WTC11 (cell line): Measurements from ENCODE around the gene CXCR5. TPM values are rescaled to one million over a fixed set of nuclear protein-coding genes. Genes with fewer than 3 reads are reported as not detected.

Experiments used
- ATAC-seq: fragments of 200-7000 bp; cut with Tn5 transposase; 2 replicates; pipeline ENCODE4 v1.10.0; 2021; ENCODE audit warnings: mild to moderate bottlenecking, moderate library complexity
- CTCF ChIA-PET: fragments of 300-600 bp; sonication (Branson Sonifier 250); formaldehyde crosslinking; loops from one replicate; lab custom pipeline; 2021; ENCODE audit warnings: antibody characterized with exemption; lab: Charles Lee
- POLR2A ChIA-PET: fragments of 350-600 bp; sonication (Branson Sonifier 250); formaldehyde crosslinking; loops from one replicate; lab custom pipeline; 2021; ENCODE audit warnings: antibody characterized with exemption; lab: Charles Lee
- DNase-seq: peaks from one replicate; pipeline ENCODE4 v3.0.0; 2021; ENCODE audit warnings: low spot score
- H3K27ac Mint-ChIP-seq: 2 replicates; pipeline ENCODE4 v1.8.0; 2021; ENCODE audit warnings: mixed read lengths
- H3K27me3 Mint-ChIP-seq: 2 replicates; pipeline ENCODE4 v1.8.0; 2021; ENCODE audit warnings: low read depth, mild to moderate bottlenecking, moderate library complexity, mixed read lengths
- H3K36me3 Mint-ChIP-seq: 2 replicates; pipeline ENCODE4 v1.8.0; 2021; ENCODE audit warnings: mixed read lengths
- H3K4me1 Mint-ChIP-seq: 2 replicates; pipeline ENCODE4 v1.8.0; 2022; ENCODE audit warnings: mixed read lengths
- H3K4me3 Mint-ChIP-seq: 2 replicates; pipeline ENCODE4 v1.8.0; 2021; ENCODE audit warnings: mild to moderate bottlenecking, moderate library complexity, mixed read lengths
- H3K9me3 Mint-ChIP-seq: 2 replicates; pipeline ENCODE4 v1.8.0; 2021; ENCODE audit warnings: mixed read lengths
- ARID4B ChIP-seq: sonication (generic); formaldehyde crosslinking; IDR thresholded peaks from 2 replicates; pipeline ENCODE4 v1.8.0; 2023; ENCODE audit warnings: missing genetic modification reagents, mild to moderate bottlenecking, borderline replicate concordance
- E2F1 ChIP-seq: sonication (generic); formaldehyde crosslinking; IDR thresholded peaks from 2 replicates; pipeline ENCODE4 v1.8.0; 2022; ENCODE audit warnings: mild to moderate bottlenecking, missing genetic modification reagents
- ETV6 ChIP-seq: sonication (generic); formaldehyde crosslinking; IDR thresholded peaks from 2 replicates; pipeline ENCODE4 v1.8.1; 2022; ENCODE audit warnings: mild to moderate bottlenecking, missing genetic modification reagents
- TCF7 ChIP-seq: sonication (generic); formaldehyde crosslinking; IDR thresholded peaks from 2 replicates; pipeline ENCODE4 v1.8.0; 2022; ENCODE audit warnings: mild to moderate bottlenecking, low read depth, missing genetic modification reagents, moderate library complexity
- ZNF121 ChIP-seq: sonication (generic); formaldehyde crosslinking; IDR thresholded peaks from 2 replicates; pipeline ENCODE4 v1.8.0; 2023; ENCODE audit warnings: missing genetic modification reagents
- ZNF532 ChIP-seq: fragments of 250-450 bp; sonication (Bioruptor Pico); IDR thresholded peaks from 2 replicates; pipeline ENCODE4 v1.9.0; 2021; ENCODE audit warnings: mild to moderate bottlenecking, borderline replicate concordance
- total RNA-seq: library from RNA; stranded (reverse); gene quantifications from 3 replicates; pipeline ENCODE4 v1.2.3, GENCODE V29; 2021
- TF ChIP-seq, protein P1 (sequence below): sonication (generic); formaldehyde crosslinking; IDR thresholded peaks from 2 replicates; pipeline ENCODE4 v1.8.1; 2023; ENCODE audit warnings: mild to moderate bottlenecking, missing genetic modification reagents
- TF ChIP-seq, protein P2 (sequence below): sonication (generic); formaldehyde crosslinking; IDR thresholded peaks from 2 replicates; pipeline ENCODE4 v1.8.1; 2022; ENCODE audit warnings: missing genetic modification reagents, borderline replicate concordance
- TF ChIP-seq, protein P3 (sequence below): sonication (generic); formaldehyde crosslinking; IDR thresholded peaks from 2 replicates; pipeline ENCODE4 v1.8.1; 2023; ENCODE audit warnings: mild to moderate bottlenecking, moderate library complexity, missing genetic modification reagents
- TF ChIP-seq, protein P4 (sequence below): sonication (generic); formaldehyde crosslinking; IDR thresholded peaks from 2 replicates; pipeline ENCODE4 v1.8.0; 2023; ENCODE audit warnings: mild to moderate bottlenecking, missing genetic modification reagents

Gene CXCR5
- total RNA-seq, 1 experiment from 2014 or later: 0.07 TPM

DNA sequence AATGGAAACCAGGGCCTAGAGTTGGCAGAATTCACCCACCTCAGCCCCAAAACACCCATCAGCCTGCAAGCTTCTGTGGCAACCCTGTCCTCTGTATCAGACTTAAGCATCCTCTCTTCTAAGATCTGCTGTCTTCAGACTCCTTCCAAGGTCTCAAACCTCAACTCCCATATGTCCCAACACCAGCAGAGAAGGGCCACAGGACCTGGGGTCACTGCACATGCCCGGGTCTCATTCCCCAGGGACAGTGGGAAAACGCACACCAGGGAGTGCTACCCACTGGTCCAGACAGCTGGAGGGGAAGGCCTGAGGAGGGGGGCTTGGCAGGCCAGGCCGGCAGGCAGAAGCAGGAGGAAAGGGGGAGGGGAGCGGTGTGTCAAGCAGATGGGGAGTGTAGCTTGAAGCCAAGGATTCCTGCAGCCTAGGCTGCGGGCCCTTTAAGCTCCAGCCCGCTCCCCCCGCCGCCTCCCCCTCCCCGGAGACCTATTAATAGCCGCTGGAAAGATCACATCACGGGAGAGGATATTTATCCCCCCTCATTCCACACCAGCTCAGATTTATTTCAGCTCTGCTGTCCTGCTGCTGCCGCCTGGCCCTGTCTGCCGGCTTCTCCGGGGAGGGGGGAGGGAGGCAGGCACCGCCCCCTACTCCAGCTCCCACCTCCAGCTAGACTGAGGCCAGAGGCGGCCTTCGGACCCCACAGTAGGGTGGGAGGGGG is 25.4 kb downstream of the CXCR5 start (continued):
- TF ChIP-seq, protein P1, sequence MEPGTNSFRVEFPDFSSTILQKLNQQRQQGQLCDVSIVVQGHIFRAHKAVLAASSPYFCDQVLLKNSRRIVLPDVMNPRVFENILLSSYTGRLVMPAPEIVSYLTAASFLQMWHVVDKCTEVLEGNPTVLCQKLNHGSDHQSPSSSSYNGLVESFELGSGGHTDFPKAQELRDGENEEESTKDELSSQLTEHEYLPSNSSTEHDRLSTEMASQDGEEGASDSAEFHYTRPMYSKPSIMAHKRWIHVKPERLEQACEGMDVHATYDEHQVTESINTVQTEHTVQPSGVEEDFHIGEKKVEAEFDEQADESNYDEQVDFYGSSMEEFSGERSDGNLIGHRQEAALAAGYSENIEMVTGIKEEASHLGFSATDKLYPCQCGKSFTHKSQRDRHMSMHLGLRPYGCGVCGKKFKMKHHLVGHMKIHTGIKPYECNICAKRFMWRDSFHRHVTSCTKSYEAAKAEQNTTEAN: no peak
- TF ChIP-seq ZNF532 (CRISPR knock-in tag): no peak

DNA sequence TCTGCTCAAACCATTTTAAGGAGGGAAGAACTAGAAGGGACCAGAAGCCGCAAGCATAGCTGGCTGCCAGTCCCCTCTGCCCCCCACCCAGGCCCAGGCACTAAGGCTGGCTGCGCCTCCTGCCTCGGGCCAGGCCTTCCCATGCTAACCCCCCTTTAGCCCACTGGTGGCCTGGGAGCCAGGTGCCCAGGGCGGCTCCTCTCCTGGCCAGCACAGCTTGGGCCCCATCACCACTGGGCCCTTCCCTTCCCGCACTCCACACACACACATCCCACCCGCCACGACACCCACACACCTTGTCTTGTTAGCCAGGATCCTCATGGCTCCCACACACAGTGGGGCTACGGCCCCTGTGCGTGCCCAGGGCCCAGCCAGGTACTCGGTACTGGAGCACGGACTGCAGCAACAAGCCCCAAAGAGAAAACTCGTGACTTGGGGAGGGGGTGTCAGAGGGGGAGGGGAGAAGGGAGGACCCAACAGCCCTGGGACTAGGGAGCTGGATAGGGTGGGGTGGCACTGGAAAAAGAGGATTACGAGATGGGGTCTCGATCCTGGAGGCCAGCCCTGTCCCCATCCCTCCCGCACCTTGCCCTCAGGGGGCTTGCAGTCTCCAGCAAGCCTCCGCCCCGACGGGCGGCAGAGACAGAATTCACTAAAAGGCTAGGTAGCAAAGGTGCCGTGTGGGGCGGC is 26.1 kb downstream of the CXCR5 start:
- Mint-ChIP-seq H3K36me3 (peaks cover 16% of the 10 kb centered on the region), H3K4me3 (peak overlapping the region; percentile 72), H3K27ac (peak overlapping the region; percentile 95), H3K27me3 (no peaks in the 10 kb centered on the region), H3K4me1 (peaks cover 58% of the 10 kb centered on the region), H3K9me3 (no peaks in the 10 kb centered on the region)
- ChIA-PET POLR2A (interaction anchor here (0.8 to 6.9 kb wide), 3 partner anchors 20 to 194 kb away, joined by 3 to 76 read pairs (median 46); partner anchors contain the start of gene DDX6), CTCF (interaction anchor here (0.7 to 5.9 kb wide), 10 partner anchors 14 to 251 kb away, joined by 3 to 26 read pairs (median 4); partner anchors contain the start of genes DDX6 and UPK2)
- DNase-seq (no peak), ATAC-seq (peak; percentile 0; the same call in 1 of the 2 replicates)
- TF ChIP-seq ETV6 (CRISPR knock-in tag): peak; percentile 53; the same call in 1 of the 2 replicates
- peak; percentile 56; the same call in 1 of the 2 replicates for TF ChIP-seq ZNF121
- TF ChIP-seq, protein P2, sequence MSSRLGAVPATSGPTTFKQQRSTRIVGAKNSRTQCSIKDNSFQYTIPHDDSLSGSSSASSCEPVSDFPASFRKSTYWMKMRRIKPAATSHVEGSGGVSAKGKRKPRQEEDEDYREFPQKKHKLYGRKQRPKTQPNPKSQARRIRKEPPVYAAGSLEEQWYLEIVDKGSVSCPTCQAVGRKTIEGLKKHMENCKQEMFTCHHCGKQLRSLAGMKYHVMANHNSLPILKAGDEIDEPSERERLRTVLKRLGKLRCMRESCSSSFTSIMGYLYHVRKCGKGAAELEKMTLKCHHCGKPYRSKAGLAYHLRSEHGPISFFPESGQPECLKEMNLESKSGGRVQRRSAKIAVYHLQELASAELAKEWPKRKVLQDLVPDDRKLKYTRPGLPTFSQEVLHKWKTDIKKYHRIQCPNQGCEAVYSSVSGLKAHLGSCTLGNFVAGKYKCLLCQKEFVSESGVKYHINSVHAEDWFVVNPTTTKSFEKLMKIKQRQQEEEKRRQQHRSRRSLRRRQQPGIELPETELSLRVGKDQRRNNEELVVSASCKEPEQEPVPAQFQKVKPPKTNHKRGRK (CRISPR knock-in tag): no peak
- TF ChIP-seq, protein P3, sequence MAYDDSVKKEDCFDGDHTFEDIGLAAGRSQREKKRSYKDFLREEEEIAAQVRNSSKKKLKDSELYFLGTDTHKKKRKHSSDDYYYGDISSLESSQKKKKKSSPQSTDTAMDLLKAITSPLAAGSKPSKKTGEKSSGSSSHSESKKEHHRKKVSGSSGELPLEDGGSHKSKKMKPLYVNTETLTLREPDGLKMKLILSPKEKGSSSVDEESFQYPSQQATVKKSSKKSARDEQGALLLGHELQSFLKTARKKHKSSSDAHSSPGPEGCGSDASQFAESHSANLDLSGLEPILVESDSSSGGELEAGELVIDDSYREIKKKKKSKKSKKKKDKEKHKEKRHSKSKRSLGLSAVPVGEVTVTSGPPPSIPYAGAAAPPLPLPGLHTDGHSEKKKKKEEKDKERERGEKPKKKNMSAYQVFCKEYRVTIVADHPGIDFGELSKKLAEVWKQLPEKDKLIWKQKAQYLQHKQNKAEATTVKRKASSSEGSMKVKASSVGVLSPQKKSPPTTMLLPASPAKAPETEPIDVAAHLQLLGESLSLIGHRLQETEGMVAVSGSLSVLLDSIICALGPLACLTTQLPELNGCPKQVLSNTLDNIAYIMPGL (CRISPR knock-in tag): no peak
- TF ChIP-seq, protein P4, sequence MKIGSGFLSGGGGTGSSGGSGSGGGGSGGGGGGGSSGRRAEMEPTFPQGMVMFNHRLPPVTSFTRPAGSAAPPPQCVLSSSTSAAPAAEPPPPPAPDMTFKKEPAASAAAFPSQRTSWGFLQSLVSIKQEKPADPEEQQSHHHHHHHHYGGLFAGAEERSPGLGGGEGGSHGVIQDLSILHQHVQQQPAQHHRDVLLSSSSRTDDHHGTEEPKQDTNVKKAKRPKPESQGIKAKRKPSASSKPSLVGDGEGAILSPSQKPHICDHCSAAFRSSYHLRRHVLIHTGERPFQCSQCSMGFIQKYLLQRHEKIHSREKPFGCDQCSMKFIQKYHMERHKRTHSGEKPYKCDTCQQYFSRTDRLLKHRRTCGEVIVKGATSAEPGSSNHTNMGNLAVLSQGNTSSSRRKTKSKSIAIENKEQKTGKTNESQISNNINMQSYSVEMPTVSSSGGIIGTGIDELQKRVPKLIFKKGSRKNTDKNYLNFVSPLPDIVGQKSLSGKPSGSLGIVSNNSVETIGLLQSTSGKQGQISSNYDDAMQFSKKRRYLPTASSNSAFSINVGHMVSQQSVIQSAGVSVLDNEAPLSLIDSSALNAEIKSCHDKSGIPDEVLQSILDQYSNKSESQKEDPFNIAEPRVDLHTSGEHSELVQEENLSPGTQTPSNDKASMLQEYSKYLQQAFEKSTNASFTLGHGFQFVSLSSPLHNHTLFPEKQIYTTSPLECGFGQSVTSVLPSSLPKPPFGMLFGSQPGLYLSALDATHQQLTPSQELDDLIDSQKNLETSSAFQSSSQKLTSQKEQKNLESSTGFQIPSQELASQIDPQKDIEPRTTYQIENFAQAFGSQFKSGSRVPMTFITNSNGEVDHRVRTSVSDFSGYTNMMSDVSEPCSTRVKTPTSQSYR (CRISPR knock-in tag): 0 out of 2 replicates have a peak, but pooled peaks have one; percentile 17
- no peak for TF ChIP-seq ARID4B (CRISPR knock-in tag)
- TF ChIP-seq E2F1: 0 out of 2 replicates have a peak, but pooled peaks have one; percentile 56
- TF ChIP-seq TCF7 (CRISPR knock-in tag): no peak
